SH-SY5Y (cell line): ENCODE data around the gene ATL1.

ENCODE experiments used
- GATA2 ChIP-seq: IDR thresholded peaks from 2 replicates; pipeline ENCODE4 v1.6.1; 2011; ENCODE audit warnings: mild to moderate bottlenecking, low read depth, low read length
- GATA3 ChIP-seq: IDR thresholded peaks from 2 replicates; pipeline ENCODE4 v1.6.1; 2011; ENCODE audit warnings: low read depth, mild to moderate bottlenecking, low read length, moderate library complexity

DNA sequence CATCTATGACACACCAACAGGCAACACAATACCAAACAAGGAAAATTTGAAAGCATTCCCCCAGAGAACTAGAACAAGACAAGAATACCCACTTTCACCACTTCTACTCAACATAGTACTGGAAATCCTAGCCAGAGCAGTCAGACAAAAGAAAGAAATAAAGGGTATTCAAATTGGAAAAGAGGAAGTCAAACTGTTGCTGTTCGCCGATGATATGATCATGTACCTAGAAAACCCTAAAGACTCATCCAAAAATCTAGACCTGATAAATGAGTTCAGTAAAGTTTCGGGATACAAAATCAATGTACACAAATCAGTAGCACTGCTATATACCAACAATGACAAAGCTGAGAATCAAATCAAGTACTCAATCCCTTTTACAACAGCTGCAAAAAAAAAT, 8.1 kb upstream of the ATL1 start:
- TF ChIP-seq GATA2 (no peak), GATA3 (no peak)
